ENCODE results near the gene FCHO1.

DNA sequence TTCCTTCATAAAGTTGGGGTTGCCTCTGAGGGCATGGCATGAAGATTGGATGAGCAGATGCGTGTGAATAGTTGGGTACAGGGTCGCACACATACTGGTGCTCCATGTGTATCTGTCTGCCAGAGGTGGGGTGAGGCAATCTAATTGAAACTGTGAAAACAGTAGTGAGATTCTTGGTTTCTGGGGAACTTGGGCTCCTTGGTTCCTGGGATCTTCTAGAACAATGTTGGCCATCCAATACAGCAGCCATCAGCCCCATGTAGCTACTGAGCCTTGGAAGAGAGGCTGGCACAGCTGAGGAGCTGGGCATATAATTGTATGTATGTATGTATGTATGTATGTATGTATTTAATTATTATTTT is 616 bp downstream of the FCHO1 start:
- TF ChIP-seq, protein P1, sequence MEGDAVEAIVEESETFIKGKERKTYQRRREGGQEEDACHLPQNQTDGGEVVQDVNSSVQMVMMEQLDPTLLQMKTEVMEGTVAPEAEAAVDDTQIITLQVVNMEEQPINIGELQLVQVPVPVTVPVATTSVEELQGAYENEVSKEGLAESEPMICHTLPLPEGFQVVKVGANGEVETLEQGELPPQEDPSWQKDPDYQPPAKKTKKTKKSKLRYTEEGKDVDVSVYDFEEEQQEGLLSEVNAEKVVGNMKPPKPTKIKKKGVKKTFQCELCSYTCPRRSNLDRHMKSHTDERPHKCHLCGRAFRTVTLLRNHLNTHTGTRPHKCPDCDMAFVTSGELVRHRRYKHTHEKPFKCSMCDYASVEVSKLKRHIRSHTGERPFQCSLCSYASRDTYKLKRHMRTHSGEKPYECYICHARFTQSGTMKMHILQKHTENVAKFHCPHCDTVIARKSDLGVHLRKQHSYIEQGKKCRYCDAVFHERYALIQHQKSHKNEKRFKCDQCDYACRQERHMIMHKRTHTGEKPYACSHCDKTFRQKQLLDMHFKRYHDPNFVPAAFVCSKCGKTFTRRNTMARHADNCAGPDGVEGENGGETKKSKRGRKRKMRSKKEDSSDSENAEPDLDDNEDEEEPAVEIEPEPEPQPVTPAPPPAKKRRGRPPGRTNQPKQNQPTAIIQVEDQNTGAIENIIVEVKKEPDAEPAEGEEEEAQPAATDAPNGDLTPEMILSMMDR (IDR thresholded peaks at IDR 0.05; ENCODE audit: low read depth, low read length, missing input control): no peak
- TF ChIP-seq, protein P2, sequence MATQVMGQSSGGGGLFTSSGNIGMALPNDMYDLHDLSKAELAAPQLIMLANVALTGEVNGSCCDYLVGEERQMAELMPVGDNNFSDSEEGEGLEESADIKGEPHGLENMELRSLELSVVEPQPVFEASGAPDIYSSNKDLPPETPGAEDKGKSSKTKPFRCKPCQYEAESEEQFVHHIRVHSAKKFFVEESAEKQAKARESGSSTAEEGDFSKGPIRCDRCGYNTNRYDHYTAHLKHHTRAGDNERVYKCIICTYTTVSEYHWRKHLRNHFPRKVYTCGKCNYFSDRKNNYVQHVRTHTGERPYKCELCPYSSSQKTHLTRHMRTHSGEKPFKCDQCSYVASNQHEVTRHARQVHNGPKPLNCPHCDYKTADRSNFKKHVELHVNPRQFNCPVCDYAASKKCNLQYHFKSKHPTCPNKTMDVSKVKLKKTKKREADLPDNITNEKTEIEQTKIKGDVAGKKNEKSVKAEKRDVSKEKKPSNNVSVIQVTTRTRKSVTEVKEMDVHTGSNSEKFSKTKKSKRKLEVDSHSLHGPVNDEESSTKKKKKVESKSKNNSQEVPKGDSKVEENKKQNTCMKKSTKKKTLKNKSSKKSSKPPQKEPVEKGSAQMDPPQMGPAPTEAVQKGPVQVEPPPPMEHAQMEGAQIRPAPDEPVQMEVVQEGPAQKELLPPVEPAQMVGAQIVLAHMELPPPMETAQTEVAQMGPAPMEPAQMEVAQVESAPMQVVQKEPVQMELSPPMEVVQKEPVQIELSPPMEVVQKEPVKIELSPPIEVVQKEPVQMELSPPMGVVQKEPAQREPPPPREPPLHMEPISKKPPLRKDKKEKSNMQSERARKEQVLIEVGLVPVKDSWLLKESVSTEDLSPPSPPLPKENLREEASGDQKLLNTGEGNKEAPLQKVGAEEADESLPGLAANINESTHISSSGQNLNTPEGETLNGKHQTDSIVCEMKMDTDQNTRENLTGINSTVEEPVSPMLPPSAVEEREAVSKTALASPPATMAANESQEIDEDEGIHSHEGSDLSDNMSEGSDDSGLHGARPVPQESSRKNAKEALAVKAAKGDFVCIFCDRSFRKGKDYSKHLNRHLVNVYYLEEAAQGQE (IDR thresholded peaks at IDR 0.05): no peak
